NCI-H774 (cell line): ENCODE results near the gene TXLNG.

Source experiments
- DNase-seq: peaks from one replicate; lab custom pipeline; 2025; lab: John Stamatoyannopoulos, UW

TXLNG gene

DNA sequence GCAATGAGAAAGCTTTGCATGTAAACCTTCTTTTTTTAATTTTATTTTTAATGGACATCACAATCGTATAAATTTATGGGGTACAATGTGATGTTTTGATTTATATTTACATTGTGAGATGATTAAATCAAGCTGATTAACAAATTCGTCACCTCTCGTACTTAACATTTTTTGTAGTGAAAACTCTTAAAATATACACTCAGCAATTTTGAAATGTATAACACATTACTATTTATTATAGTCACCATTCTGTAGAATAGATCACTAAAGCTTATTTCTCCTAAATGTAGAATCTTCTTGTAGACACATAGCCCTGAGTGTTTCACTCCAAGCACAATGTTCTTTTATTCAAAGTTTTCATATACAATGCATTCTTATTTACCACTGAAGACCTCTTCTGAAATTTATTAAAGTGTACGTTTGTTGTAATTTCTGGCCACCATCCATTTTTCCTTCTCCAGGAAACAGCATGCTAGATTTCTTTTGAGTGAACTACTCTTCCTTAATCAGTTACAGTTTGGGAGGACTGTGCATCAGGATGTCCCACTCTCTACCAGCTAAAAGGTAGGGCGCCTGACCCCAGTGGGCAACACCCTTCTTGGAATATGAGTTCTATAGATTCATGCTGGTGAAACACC, 88.3 kb downstream of the TXLNG start:
- no peak for DNase-seq

DNA sequence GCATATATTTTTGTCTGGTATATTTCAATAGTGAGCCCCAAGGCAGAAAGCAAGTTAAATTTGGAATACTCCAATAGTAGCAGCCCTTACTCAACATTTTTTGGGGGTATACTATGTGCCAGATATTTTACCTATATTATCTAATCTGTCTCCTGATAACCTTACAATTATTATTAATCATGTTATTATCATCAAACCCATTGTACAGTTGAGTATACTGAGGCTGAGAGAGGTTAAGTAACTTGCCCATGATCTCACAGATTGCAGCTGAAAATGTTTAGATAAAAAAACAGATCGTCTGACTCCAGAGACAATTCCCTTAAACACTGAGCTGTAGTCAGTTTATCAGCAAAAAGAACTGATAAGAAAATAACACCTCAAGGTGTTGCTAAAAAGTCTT, 90.4 kb downstream of the TXLNG start:
- DNase-seq, result no peak

DNA sequence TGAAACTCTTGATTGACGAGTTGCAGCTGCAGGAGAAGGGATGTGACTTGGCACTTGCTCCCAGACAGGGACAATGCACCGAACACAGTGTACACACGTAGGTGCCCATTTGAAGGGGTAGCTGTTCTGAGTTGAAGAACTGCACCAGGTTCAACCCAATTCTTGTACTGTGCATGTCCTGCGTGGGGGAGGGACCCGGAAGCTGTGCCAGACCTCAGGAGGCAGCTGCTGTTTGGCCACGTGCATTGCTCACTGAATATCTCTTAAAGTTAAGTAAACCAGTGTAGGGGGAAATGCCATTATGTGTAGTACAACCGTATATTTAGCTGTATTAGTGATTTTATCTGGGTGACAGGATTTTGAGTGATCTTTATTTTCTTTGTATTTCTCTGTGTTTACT, 95.9 kb downstream of the TXLNG start:
- DNase-seq, result peak; percentile 38

DNA sequence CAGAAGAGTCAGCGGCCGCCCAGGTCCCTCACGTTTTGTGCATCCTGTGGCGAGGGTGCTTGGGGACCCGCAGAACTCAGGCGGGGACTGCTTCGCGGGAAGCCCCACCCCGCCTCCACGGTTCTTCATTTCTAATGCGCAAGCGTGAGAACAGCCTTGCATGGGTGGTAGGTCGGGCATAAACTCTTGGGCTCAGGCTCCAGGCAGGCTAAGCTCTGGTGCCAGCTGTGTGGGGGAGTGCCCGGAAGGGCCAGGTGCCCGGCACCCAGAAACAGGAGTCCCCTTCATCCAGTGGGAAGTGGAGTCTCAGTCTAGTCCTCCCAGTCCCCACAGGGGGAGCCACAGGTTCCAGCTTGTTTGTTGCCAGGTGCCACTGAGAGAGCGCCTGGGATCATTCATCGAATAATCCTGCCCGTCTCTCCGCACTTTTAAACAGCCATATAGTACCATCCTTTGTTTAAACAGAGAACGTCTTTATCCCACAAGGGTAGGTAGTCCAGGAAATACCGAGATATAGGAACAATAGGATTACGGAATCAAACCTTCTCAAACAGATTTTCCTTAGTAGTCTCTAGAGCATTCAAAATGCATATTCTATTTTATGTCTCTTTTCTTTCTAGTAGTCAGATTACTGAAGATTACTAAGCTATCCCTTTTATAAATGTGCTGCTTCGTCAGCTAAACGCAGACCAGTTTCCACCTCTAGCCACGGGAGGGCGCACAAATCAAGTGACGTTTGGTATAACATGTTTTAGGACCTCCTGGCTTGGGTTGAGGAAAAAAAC, 96.6 kb downstream of the TXLNG start:
- peak; percentile 40 for DNase-seq

DNA sequence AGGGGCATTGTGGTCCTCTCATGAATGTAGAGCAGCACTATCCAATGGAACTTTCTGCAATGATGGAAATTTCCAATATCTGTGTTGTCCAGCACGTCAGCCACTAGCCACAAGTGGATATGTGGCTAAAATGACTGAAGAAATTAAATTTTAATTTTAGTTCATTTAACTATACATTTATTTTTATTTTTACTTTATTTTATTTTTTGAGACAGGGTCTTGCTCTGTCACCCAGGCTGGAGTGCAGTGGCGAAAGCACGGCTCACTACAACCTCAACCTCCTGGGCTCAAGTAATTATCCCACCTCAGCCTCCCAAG, 97.2 kb downstream of the TXLNG start:
- no peak for DNase-seq

DNA sequence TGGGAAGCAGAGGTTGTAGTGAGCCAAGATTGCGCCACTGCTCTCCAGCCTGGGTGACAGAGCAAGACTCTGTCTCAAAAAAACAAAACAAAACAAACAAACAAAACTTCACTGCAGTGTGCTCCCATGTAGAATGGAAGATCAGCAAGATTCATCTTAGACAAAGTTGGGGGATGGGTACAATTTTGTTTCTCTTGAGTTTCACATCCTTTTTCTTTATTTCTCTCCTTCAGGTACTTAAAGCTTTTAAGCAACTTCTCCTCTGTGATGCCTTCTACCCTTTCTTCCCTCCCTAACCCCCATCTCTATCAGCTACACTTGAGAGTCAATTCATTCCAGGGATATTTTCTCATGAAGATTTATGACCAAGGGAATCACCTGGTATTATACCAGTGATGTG, 99.4 kb downstream of the TXLNG start:
- no peak for DNase-seq

DNA sequence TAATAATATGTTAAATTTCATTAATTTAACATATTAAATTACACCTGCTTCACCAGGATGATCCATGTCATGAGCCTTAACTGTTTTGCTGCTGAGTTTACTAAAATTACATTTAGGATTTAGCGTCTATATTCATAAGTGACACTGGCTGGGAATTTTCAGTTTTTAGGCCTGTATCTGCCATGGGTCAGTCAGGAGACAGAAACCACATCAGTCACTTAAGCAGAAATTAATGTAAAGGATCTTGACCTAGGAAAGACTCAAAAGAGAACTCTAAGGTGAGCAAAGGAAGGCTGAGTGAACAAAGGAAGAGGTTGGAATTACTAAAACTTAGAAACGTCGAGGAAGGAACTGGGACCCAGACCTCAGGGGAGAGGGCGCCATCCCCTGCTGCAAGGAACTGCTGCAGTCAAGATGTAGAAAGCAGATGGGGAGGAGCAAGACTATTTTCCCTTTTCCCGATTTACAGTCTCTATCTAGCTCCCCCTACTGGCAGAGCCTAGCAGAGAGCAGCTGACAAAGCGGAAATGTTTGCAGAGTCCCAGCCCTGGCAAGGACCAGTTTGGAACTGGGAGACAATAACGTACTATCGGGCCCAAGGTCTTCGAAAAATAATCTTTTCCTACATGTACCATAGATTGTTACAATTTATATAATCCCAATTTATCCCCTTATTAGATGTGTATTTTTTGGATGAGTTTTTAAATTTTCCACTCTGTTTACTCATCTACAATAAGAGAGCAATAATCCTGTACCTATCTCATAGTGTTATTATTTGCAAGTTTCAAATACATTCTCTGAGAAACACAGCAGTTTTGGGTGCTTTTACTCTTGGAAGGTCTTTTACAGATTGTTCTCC, 106.5 kb downstream of the TXLNG start:
- DNase-seq, result peak; percentile 49
